ENCODE results near the gene GPHA2. TPM values are rescaled to one million over a fixed set of nuclear protein-coding genes. Genes with fewer than 3 reads are reported as not detected.

Gene GPHA2
- total RNA-seq, 1 donor from 2014 or later = not detected

GRCh38 chr11:64898076-64898445 is 37.6 kb downstream of the GPHA2 start:
- no peak overlapping the region for H3K4me3 ChIP-seq (ENCODE audit: low read depth, low read length)
- no peak for DNase-seq (ENCODE audit: low read depth)
- no peak for TF ChIP-seq CTCF (conservative IDR thresholded peaks at IDR 0.05; ENCODE audit: low read depth, low read length)

- DNase-seq (ENCODE audit: low read depth) = no peak
- no peak for TF ChIP-seq CTCF (conservative IDR thresholded peaks at IDR 0.05; ENCODE audit: low read depth, low read length)
- H3K4me3 ChIP-seq (ENCODE audit: low read depth, low read length) = no peak overlapping the region
Measured at GRCh38 chr11:64897381-64898075, 38.2 kb downstream of the GPHA2 start.

- DNase-seq (ENCODE audit: low read depth) = no peak
- no peak for TF ChIP-seq CTCF (conservative IDR thresholded peaks at IDR 0.05; ENCODE audit: low read depth, low read length)
- no peak overlapping the region for H3K4me3 ChIP-seq (ENCODE audit: low read depth, low read length)
Measured at GRCh38 chr11:64896448-64897022, 39.2 kb downstream of the GPHA2 start.

GRCh38 chr11:64894812-64895452 is 40.8 kb downstream of the GPHA2 start:
- DNase-seq (ENCODE audit: low read depth) = no peak
- TF ChIP-seq CTCF (conservative IDR thresholded peaks at IDR 0.05; ENCODE audit: low read depth, low read length) = no peak
- no peak overlapping the region for H3K4me3 ChIP-seq (ENCODE audit: low read depth, low read length)

GRCh38 chr11:64894070-64894811 is 41.5 kb downstream of the GPHA2 start:
- no peak for DNase-seq (ENCODE audit: low read depth)

More at GRCh38 chr11:64894070-64894811, 41.5 kb downstream of the GPHA2 start:
- peak; percentile 87 for TF ChIP-seq CTCF (conservative IDR thresholded peaks at IDR 0.05; ENCODE audit: low read depth, low read length)
- H3K4me3 ChIP-seq (ENCODE audit: low read depth, low read length) = peak overlapping the region; percentile 77
